Neural progenitor cell (in vitro differentiated cells): ENCODE measurements around the gene JPT2. TPM values are rescaled to one million over a fixed set of nuclear protein-coding genes. Genes with fewer than 3 reads are reported as not detected.
"Not testable (repeated sequence)": the region's sequence is repeated elsewhere in the genome, so short reads cannot be mapped to it uniquely, and the experiment has no call there.

Source experiments
- DNase-seq: peaks from one replicate; pipeline ENCODE4 v3.0.0-alpha.2; 2016; ENCODE audit warnings: low spot score
- H2AFZ ChIP-seq: fragments of 200-600 bp; sonication (generic); replicated peaks from 2 replicates; pipeline ENCODE4 v1.6.1; 2016; ENCODE audit warnings: antibody characterized with exemption
- H3F3A ChIP-seq: fragments of 200-600 bp; sonication (generic); 2 replicates; pipeline ENCODE4 v1.6.1; 2016; ENCODE audit warnings: antibody characterized with exemption, low read depth
- H3K27ac ChIP-seq: fragments of 200-600 bp; sonication (generic); 2 replicates; pipeline ENCODE4 v1.5.1; 2016; ENCODE audit warnings: mild to moderate bottlenecking
- H3K27me3 ChIP-seq: fragments of 200-600 bp; sonication (generic); 2 replicates; pipeline ENCODE4 v1.6.1; 2016; ENCODE audit warnings: mild to moderate bottlenecking, moderate library complexity
- H3K36me3 ChIP-seq: fragments of 200-600 bp; sonication (generic); 2 replicates; pipeline ENCODE4 v1.5.1; 2016
- H3K4me1 ChIP-seq: fragments of 200-600 bp; sonication (generic); 2 replicates; pipeline ENCODE4 v1.6.1; 2016; ENCODE audit warnings: mixed run types
- H3K4me2 ChIP-seq: fragments of 200-600 bp; sonication (generic); 2 replicates; pipeline ENCODE4 v1.6.1; 2016
- H3K4me3 ChIP-seq: fragments of 200-600 bp; sonication (generic); 2 replicates; pipeline ENCODE4 v1.5.1; 2016
- H3K79me2 ChIP-seq: fragments of 200-600 bp; sonication (generic); 2 replicates; pipeline ENCODE4 v1.6.1; 2016; ENCODE audit warnings: low read depth
- H3K9ac ChIP-seq: fragments of 200-600 bp; sonication (generic); 2 replicates; pipeline ENCODE4 v1.6.1; 2016
- H3K9me3 ChIP-seq: fragments of 200-600 bp; sonication (generic); 2 replicates; pipeline ENCODE4 v1.5.1; 2016; ENCODE audit warnings: low read depth
- H4K20me1 ChIP-seq: fragments of 200-600 bp; sonication (generic); 2 replicates; pipeline ENCODE4 v1.6.1; 2016; ENCODE audit warnings: low read depth
- H3K27ac Mint-ChIP-seq: 3 replicates; pipeline ENCODE4 v1.8.0; 2021; ENCODE audit warnings: mixed read lengths
- H3K27me3 Mint-ChIP-seq: 2 replicates; pipeline ENCODE4 v1.8.0; 2022; ENCODE audit warnings: low read depth, mild to moderate bottlenecking, inconsistent platforms, moderate library complexity, mixed read lengths; ENCODE audit not compliant: insufficient read depth
- H3K36me3 Mint-ChIP-seq: 3 replicates; pipeline ENCODE4 v1.8.0; 2021; ENCODE audit warnings: mixed read lengths
- H3K4me1 Mint-ChIP-seq: 3 replicates; pipeline ENCODE4 v1.8.0; 2021; ENCODE audit warnings: mixed read lengths
- H3K4me3 Mint-ChIP-seq: 3 replicates; pipeline ENCODE4 v1.8.0; 2021; ENCODE audit warnings: mild to moderate bottlenecking, moderate library complexity, mixed read lengths
- H3K9me3 Mint-ChIP-seq: 3 replicates; pipeline ENCODE4 v1.8.0; 2020; ENCODE audit warnings: mixed read lengths
- EZH2 ChIP-seq: fragments of 200-600 bp; sonication (generic); IDR thresholded peaks from 2 replicates; pipeline ENCODE4 v1.6.1; 2017; ENCODE audit warnings: antibody characterized with exemption, mild to moderate bottlenecking, moderate library complexity
- EZH2phosphoT487 ChIP-seq: fragments of 200-600 bp; sonication (generic); IDR thresholded peaks from 2 replicates; pipeline ENCODE4 v1.6.1; 2017; ENCODE audit warnings: antibody characterized with exemption
- total RNA-seq: library from RNA; depleted of rRNA; stranded (reverse); fragments of >200 nt; gene quantifications from 2 replicates; pipeline ENCODE4 v1.2.3, GENCODE V29; 2015; ENCODE audit warnings: low replicate concordance
- TF ChIP-seq, protein P1 (sequence below): fragments of 200-600 bp; sonication (generic); IDR thresholded peaks from 2 replicates; pipeline ENCODE4 v1.5.1; 2017; ENCODE audit warnings: antibody characterized with exemption, mild to moderate bottlenecking

The JPT2 gene
- total RNA-seq, 1 donor from 2014 or later: 187 TPM

DNA sequence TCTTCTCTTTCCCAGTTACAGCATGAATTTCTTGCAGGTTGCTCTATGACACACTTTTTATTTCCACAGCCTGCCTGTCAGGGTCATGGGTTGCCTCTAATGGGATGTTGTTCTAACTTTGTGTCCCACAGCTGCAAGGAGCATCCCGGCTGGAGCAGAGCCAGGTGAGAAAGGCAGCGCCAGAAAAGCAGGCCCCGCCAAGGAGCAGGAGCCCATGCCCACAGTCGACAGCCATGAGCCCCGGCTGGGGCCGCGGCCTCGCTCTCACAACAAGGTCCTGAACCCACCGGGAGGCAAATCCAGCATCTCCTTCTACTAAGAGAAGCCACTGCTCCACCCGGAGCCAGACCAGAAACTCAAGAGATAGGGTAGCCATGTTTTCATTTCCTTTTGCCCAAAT lies 20.6 kb downstream of the JPT2 start:
- H3F3A ChIP-seq: peaks cover 31% of the 10 kb centered on the region
- peaks cover 36% of the 10 kb centered on the region for H3K79me2 ChIP-seq
- H4K20me1 ChIP-seq: peaks cover 36% of the 10 kb centered on the region
- TF ChIP-seq EZH2 (no peak), EZH2phosphoT487 (no peak)
- TF ChIP-seq, protein P1, sequence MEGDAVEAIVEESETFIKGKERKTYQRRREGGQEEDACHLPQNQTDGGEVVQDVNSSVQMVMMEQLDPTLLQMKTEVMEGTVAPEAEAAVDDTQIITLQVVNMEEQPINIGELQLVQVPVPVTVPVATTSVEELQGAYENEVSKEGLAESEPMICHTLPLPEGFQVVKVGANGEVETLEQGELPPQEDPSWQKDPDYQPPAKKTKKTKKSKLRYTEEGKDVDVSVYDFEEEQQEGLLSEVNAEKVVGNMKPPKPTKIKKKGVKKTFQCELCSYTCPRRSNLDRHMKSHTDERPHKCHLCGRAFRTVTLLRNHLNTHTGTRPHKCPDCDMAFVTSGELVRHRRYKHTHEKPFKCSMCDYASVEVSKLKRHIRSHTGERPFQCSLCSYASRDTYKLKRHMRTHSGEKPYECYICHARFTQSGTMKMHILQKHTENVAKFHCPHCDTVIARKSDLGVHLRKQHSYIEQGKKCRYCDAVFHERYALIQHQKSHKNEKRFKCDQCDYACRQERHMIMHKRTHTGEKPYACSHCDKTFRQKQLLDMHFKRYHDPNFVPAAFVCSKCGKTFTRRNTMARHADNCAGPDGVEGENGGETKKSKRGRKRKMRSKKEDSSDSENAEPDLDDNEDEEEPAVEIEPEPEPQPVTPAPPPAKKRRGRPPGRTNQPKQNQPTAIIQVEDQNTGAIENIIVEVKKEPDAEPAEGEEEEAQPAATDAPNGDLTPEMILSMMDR: no peak
- H3K4me1 Mint-ChIP-seq: no peaks in the 10 kb centered on the region
- no peaks in the 10 kb centered on the region for H3K9me3 Mint-ChIP-seq
- H3K27ac ChIP-seq: no peak overlapping the region
- H2AFZ ChIP-seq: no peak overlapping the region
- H3K36me3 Mint-ChIP-seq: peaks cover 50% of the 10 kb centered on the region
- H3K27me3 Mint-ChIP-seq: peaks cover 2% of the 10 kb centered on the region
- no peak overlapping the region for H3K4me3 Mint-ChIP-seq
- no peaks in the 10 kb centered on the region for H3K9me3 ChIP-seq
- no peak overlapping the region for H3K4me3 ChIP-seq
- no peaks in the 10 kb centered on the region for H3K27me3 ChIP-seq
- DNase-seq: no peak
- H3K27ac Mint-ChIP-seq: no peak overlapping the region
- H3K36me3 ChIP-seq: peaks cover 2% of the 10 kb centered on the region
- H3K4me1 ChIP-seq: no peaks in the 10 kb centered on the region
- H3K9ac ChIP-seq: no peak overlapping the region
- H3K4me2 ChIP-seq: no peak overlapping the region

DNA sequence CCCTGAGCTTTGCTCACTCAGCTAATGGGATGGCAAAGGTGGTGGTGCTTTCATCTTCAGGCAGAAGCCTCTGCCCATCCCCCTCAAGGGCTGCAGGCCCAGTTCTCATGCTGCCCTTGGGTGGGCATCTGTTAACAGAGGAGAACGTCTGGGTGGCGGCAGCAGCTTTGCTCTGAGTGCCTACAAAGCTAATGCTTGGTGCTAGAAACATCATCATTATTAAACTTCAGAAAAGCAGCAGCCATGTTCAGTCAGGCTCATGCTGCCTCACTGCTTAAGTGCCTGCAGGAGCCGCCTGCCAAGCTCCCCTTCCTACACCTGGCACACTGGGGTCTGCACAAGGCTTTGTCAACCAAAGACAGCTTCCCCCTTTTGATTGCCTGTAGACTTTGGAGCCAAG lies 22.2 kb downstream of the JPT2 start:
- TF ChIP-seq, protein P1: no peak
- TF ChIP-seq EZH2 (no peak), EZH2phosphoT487 (no peak)
- peaks cover 40% of the 10 kb centered on the region for H3K36me3 Mint-ChIP-seq
- peaks cover 46% of the 10 kb centered on the region for H3F3A ChIP-seq
- H3K27me3 ChIP-seq: no peaks in the 10 kb centered on the region
- H3K4me1 ChIP-seq: no peaks in the 10 kb centered on the region
- H2AFZ ChIP-seq: no peak overlapping the region
- H3K79me2 ChIP-seq: peaks cover 20% of the 10 kb centered on the region
- no peak overlapping the region for H3K27ac ChIP-seq
- peaks cover 9% of the 10 kb centered on the region for H3K4me1 Mint-ChIP-seq
- H4K20me1 ChIP-seq: peaks cover 24% of the 10 kb centered on the region
- no peak overlapping the region for H3K27ac Mint-ChIP-seq
- H3K9ac ChIP-seq: no peak overlapping the region
- H3K9me3 ChIP-seq: no peaks in the 10 kb centered on the region
- no peaks in the 10 kb centered on the region for H3K36me3 ChIP-seq
- H3K4me2 ChIP-seq: no peak overlapping the region
- peaks cover 5% of the 10 kb centered on the region for H3K27me3 Mint-ChIP-seq
- DNase-seq: no peak
- no peak overlapping the region for H3K4me3 ChIP-seq
- H3K4me3 Mint-ChIP-seq: no peak overlapping the region
- H3K9me3 Mint-ChIP-seq: no peaks in the 10 kb centered on the region

DNA sequence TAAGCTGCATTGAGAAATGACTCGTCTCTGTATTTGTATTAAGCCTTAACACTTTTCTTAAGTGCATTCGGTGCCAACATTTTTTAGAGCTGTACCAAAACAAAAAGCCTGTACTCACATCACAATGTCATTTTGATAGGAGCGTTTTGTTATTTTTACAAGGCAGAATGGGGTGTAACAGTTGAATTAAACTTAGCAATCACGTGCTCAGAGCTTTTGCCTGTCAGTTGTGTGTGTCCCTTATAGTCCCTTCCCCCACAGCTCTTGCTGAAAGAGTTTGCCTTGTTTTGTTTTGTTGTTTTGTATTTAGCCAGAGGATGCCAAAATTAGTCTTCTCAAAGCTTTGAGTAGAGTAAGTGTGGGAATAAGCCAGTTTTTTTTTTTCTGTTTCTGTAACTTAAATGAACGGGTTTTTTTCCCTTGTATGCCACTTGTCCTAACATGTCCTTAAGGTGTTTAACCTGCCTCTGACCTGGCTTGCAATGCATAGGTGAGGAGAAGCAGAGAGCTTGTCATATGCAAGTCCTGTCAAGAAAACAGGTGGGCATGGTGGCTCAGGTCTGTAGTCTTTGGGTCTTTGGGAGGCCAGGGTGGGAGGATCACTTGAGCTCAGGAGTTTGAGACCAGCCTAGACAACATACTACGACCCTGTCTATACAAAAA lies 23.3 kb downstream of the JPT2 start:
- Mint-ChIP-seq H3K27ac (no peak overlapping the region), H3K36me3 (peaks cover 37% of the 10 kb centered on the region)

GRCh38 chr16:1705324-1705687 lies 27.2 kb downstream of the JPT2 start:
- H3K27me3 ChIP-seq, H3K36me3 ChIP-seq, H3K4me1 ChIP-seq, H3K9me3 ChIP-seq, H3K9me3 Mint-ChIP-seq: not testable (repeated sequence)
- Histone ChIP-seq H3K27ac (peak overlapping the region; percentile 76), H3K79me2 (peaks cover 41% of the 10 kb centered on the region), H2AFZ (peak overlapping the region; percentile 65), H3K4me2 (peak overlapping the region; percentile 83), H4K20me1 (peaks cover 39% of the 10 kb centered on the region), H3F3A (peaks cover 39% of the 10 kb centered on the region), H3K4me3 (peak overlapping the region; percentile 79), H3K9ac (peak overlapping the region; percentile 50)
- DNase-seq: peak; percentile 49
- peaks cover 23% of the 10 kb centered on the region for H3K4me1 Mint-ChIP-seq
- peak overlapping the region; percentile 97 for H3K27ac Mint-ChIP-seq
- peak overlapping the region; percentile 98 for H3K4me3 Mint-ChIP-seq
- peaks cover 13% of the 10 kb centered on the region for H3K27me3 Mint-ChIP-seq
- peaks cover 15% of the 10 kb centered on the region for H3K36me3 Mint-ChIP-seq

More for the DNA sequence above, 23.3 kb downstream of the JPT2 start:
- H3K27me3 ChIP-seq: no peaks in the 10 kb centered on the region
- TF ChIP-seq EZH2phosphoT487 (no peak), EZH2 (no peak)
- TF ChIP-seq, protein P1: no peak
- Mint-ChIP-seq H3K4me3 (no peak overlapping the region), H3K27me3 (peaks cover 9% of the 10 kb centered on the region), H3K9me3 (no peaks in the 10 kb centered on the region), H3K4me1 (peaks cover 13% of the 10 kb centered on the region)
- DNase-seq: no peak
- no peak overlapping the region for H3K4me3 ChIP-seq
- peaks cover 11% of the 10 kb centered on the region for H3K79me2 ChIP-seq
- H3K9me3 ChIP-seq: no peaks in the 10 kb centered on the region
- peaks cover 15% of the 10 kb centered on the region for H4K20me1 ChIP-seq
- H3K9ac ChIP-seq: no peak overlapping the region
- peak overlapping the region; percentile 16 for H3K27ac ChIP-seq
- no peak overlapping the region for H3K4me2 ChIP-seq
- no peak overlapping the region for H2AFZ ChIP-seq
- peaks cover 52% of the 10 kb centered on the region for H3F3A ChIP-seq
- H3K4me1 ChIP-seq: no peaks in the 10 kb centered on the region
- H3K36me3 ChIP-seq: no peaks in the 10 kb centered on the region
